WTC11 (cell line): ENCODE measurements around the gene TAF15. TPM values are rescaled to one million over a fixed set of nuclear protein-coding genes. Genes with fewer than 3 reads are reported as not detected.

Experiments
- ATAC-seq: fragments of 200-7000 bp; cut with Tn5 transposase; 2 replicates; pipeline ENCODE4 v1.10.0; 2021; ENCODE audit warnings: mild to moderate bottlenecking, moderate library complexity
- CTCF ChIA-PET: fragments of 300-600 bp; sonication (Branson Sonifier 250); formaldehyde crosslinking; loops from one replicate; lab custom pipeline; 2021; ENCODE audit warnings: antibody characterized with exemption; lab: Charles Lee
- POLR2A ChIA-PET: fragments of 350-600 bp; sonication (Branson Sonifier 250); formaldehyde crosslinking; loops from one replicate; lab custom pipeline; 2021; ENCODE audit warnings: antibody characterized with exemption; lab: Charles Lee
- DNase-seq: peaks from one replicate; pipeline ENCODE4 v3.0.0; 2021; ENCODE audit warnings: low spot score
- H3K27ac Mint-ChIP-seq: 2 replicates; pipeline ENCODE4 v1.8.0; 2021; ENCODE audit warnings: mixed read lengths
- H3K27me3 Mint-ChIP-seq: 2 replicates; pipeline ENCODE4 v1.8.0; 2021; ENCODE audit warnings: low read depth, mild to moderate bottlenecking, moderate library complexity, mixed read lengths
- H3K36me3 Mint-ChIP-seq: 2 replicates; pipeline ENCODE4 v1.8.0; 2021; ENCODE audit warnings: mixed read lengths
- H3K4me1 Mint-ChIP-seq: 2 replicates; pipeline ENCODE4 v1.8.0; 2022; ENCODE audit warnings: mixed read lengths
- H3K4me3 Mint-ChIP-seq: 2 replicates; pipeline ENCODE4 v1.8.0; 2021; ENCODE audit warnings: mild to moderate bottlenecking, moderate library complexity, mixed read lengths
- H3K9me3 Mint-ChIP-seq: 2 replicates; pipeline ENCODE4 v1.8.0; 2021; ENCODE audit warnings: mixed read lengths
- ARID4B ChIP-seq: sonication (generic); formaldehyde crosslinking; IDR thresholded peaks from 2 replicates; pipeline ENCODE4 v1.8.0; 2023; ENCODE audit warnings: missing genetic modification reagents, mild to moderate bottlenecking, borderline replicate concordance
- E2F4 ChIP-seq: sonication (generic); formaldehyde crosslinking; IDR thresholded peaks from 2 replicates; pipeline ENCODE4 v1.8.1; 2022; ENCODE audit warnings: low read depth, mild to moderate bottlenecking, moderate library complexity, missing genetic modification reagents, borderline replicate concordance
- FOXJ3 ChIP-seq: sonication (generic); formaldehyde crosslinking; IDR thresholded peaks from 2 replicates; pipeline ENCODE4 v1.9.0; 2021; ENCODE audit warnings: missing genetic modification reagents, mild to moderate bottlenecking, borderline replicate concordance
- FOXK1 ChIP-seq: sonication (generic); formaldehyde crosslinking; IDR thresholded peaks from 2 replicates; pipeline ENCODE4 v1.8.0; 2022; ENCODE audit warnings: mild to moderate bottlenecking, moderate library complexity, missing genetic modification reagents
- JAZF1 ChIP-seq: fragments of 250-450 bp; sonication (Bioruptor Pico); IDR thresholded peaks from 2 replicates; pipeline ENCODE4 v1.9.0; 2021; ENCODE audit warnings: moderate library complexity, mild to moderate bottlenecking, inconsistent platforms
- KAT7 ChIP-seq: sonication (generic); formaldehyde crosslinking; IDR thresholded peaks from 2 replicates; pipeline ENCODE4 v1.8.1; 2023; ENCODE audit warnings: missing genetic modification reagents, mild to moderate bottlenecking, borderline replicate concordance
- NR3C1 ChIP-seq: sonication (generic); formaldehyde crosslinking; conservative IDR thresholded peaks from 2 replicates; pipeline ENCODE4 v1.8.1; 2023; ENCODE audit warnings: low read depth, mild to moderate bottlenecking, missing genetic modification reagents
- TCF7 ChIP-seq: sonication (generic); formaldehyde crosslinking; IDR thresholded peaks from 2 replicates; pipeline ENCODE4 v1.8.0; 2022; ENCODE audit warnings: mild to moderate bottlenecking, low read depth, missing genetic modification reagents, moderate library complexity
- ZBTB43 ChIP-seq: sonication (generic); formaldehyde crosslinking; IDR thresholded peaks from 2 replicates; pipeline ENCODE4 v1.8.1; 2023; ENCODE audit warnings: mild to moderate bottlenecking, missing genetic modification reagents
- ZNF425 ChIP-seq: fragments of 250-450 bp; sonication (Bioruptor Pico); conservative IDR thresholded peaks from 2 replicates; pipeline ENCODE4 v1.9.0; 2021; ENCODE audit warnings: mild to moderate bottlenecking
- total RNA-seq: library from RNA; stranded (reverse); gene quantifications from 3 replicates; pipeline ENCODE4 v1.2.3, GENCODE V29; 2021
- TF ChIP-seq, protein P1 (sequence below): sonication (generic); formaldehyde crosslinking; IDR thresholded peaks from 2 replicates; pipeline ENCODE4 v1.8.1; 2023; ENCODE audit warnings: mild to moderate bottlenecking, missing genetic modification reagents, borderline replicate concordance
- TF ChIP-seq, protein P2 (sequence below): sonication (generic); formaldehyde crosslinking; IDR thresholded peaks from 2 replicates; pipeline ENCODE4 v1.8.0; 2022; ENCODE audit warnings: mild to moderate bottlenecking, missing genetic modification reagents
- TF ChIP-seq, protein P3 (sequence below): fragments of 250-450 bp; sonication (Bioruptor Pico); IDR thresholded peaks from 2 replicates; pipeline ENCODE4 v1.9.0; 2021; ENCODE audit warnings: moderate library complexity, mild to moderate bottlenecking, inconsistent platforms, borderline replicate concordance
- TF ChIP-seq, protein P4 (sequence below): fragments of 250-450 bp; sonication (Bioruptor Pico); IDR thresholded peaks from 2 replicates; pipeline ENCODE4 v1.8.0; 2021; ENCODE audit warnings: mild to moderate bottlenecking

The TAF15 gene
- total RNA-seq, 1 experiment from 2014 or later = 273 TPM

DNA sequence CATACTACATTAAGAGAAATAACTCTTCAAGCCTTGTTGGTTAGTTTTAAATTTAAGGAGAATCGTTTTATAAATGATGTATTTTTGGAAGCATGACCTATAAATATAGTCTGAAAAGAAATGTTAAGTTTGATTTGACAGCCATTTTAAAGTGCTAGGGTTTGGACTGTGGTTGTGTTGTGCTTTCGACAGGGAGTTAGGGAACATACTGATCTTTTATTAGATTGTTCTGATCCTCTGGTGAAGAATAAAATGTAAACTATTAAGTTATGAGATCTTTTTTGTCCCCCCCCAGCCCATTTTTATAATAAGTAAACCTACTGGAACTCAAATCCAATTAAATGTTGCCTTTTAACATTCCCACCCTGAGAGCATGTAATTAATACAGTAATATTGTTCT lies 12.0 kb downstream of the TAF15 start (continued):
- TF ChIP-seq ARID4B (CRISPR knock-in tag) = no peak
- no peak for TF ChIP-seq JAZF1 (CRISPR knock-in tag)
- TF ChIP-seq, protein P1, sequence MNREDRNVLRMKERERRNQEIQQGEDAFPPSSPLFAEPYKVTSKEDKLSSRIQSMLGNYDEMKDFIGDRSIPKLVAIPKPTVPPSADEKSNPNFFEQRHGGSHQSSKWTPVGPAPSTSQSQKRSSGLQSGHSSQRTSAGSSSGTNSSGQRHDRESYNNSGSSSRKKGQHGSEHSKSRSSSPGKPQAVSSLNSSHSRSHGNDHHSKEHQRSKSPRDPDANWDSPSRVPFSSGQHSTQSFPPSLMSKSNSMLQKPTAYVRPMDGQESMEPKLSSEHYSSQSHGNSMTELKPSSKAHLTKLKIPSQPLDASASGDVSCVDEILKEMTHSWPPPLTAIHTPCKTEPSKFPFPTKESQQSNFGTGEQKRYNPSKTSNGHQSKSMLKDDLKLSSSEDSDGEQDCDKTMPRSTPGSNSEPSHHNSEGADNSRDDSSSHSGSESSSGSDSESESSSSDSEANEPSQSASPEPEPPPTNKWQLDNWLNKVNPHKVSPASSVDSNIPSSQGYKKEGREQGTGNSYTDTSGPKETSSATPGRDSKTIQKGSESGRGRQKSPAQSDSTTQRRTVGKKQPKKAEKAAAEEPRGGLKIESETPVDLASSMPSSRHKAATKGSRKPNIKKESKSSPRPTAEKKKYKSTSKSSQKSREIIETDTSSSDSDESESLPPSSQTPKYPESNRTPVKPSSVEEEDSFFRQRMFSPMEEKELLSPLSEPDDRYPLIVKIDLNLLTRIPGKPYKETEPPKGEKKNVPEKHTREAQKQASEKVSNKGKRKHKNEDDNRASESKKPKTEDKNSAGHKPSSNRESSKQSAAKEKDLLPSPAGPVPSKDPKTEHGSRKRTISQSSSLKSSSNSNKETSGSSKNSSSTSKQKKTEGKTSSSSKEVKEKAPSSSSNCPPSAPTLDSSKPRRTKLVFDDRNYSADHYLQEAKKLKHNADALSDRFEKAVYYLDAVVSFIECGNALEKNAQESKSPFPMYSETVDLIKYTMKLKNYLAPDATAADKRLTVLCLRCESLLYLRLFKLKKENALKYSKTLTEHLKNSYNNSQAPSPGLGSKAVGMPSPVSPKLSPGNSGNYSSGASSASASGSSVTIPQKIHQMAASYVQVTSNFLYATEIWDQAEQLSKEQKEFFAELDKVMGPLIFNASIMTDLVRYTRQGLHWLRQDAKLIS (CRISPR knock-in tag) = no peak
- TF ChIP-seq E2F4 (CRISPR knock-in tag) = no peak
- TF ChIP-seq NR3C1 (CRISPR knock-in tag) = no peak
- TF ChIP-seq, protein P2, sequence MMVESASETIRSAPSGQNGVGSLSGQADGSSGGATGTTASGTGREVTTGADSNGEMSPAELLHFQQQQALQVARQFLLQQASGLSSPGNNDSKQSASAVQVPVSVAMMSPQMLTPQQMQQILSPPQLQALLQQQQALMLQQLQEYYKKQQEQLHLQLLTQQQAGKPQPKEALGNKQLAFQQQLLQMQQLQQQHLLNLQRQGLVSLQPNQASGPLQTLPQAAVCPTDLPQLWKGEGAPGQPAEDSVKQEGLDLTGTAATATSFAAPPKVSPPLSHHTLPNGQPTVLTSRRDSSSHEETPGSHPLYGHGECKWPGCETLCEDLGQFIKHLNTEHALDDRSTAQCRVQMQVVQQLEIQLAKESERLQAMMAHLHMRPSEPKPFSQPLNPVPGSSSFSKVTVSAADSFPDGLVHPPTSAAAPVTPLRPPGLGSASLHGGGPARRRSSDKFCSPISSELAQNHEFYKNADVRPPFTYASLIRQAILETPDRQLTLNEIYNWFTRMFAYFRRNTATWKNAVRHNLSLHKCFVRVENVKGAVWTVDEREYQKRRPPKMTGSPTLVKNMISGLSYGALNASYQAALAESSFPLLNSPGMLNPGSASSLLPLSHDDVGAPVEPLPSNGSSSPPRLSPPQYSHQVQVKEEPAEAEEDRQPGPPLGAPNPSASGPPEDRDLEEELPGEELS (CRISPR knock-in tag) = no peak
- no peak for TF ChIP-seq FOXJ3 (CRISPR knock-in tag)
- TF ChIP-seq KAT7 (CRISPR knock-in tag) = no peak
- TF ChIP-seq, protein P3, sequence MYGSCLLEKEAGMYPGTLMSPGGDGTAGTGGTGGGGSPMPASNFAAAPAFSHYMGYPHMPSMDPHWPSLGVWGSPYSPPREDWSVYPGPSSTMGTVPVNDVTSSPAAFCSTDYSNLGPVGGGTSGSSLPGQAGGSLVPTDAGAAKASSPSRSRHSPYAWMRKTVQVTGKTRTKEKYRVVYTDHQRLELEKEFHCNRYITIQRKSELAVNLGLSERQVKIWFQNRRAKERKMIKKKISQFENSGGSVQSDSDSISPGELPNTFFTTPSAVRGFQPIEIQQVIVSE = no peak
- TF ChIP-seq, protein P4, sequence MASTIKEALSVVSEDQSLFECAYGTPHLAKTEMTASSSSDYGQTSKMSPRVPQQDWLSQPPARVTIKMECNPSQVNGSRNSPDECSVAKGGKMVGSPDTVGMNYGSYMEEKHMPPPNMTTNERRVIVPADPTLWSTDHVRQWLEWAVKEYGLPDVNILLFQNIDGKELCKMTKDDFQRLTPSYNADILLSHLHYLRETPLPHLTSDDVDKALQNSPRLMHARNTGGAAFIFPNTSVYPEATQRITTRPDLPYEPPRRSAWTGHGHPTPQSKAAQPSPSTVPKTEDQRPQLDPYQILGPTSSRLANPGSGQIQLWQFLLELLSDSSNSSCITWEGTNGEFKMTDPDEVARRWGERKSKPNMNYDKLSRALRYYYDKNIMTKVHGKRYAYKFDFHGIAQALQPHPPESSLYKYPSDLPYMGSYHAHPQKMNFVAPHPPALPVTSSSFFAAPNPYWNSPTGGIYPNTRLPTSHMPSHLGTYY (CRISPR knock-in tag) = no peak

DNA sequence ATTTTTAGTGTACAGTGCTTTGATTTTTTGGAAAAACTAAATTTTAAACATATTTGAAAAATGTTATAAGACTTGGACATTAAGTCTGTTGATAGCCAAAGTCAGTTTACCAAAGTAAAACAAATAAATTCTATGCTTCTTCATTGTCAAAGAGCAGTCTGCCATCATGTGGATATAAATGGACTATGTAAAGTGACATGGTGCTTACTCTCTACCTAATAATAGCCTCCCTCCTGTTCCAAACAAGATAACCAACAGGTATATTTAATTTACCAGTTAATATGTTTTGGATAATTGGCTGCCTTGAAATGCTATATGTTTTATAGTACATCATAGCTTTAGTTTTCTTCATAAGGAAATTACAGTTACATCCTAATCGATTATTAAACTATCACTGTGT lies 15.9 kb downstream of the TAF15 start:
- POLR2A ChIA-PET = no interaction called here
- peaks cover 81% of the 10 kb centered on the region for H3K36me3 Mint-ChIP-seq
- H3K4me1 Mint-ChIP-seq = no peaks in the 10 kb centered on the region
- no peak for DNase-seq
- ATAC-seq = no peak
- H3K27me3 Mint-ChIP-seq = no peaks in the 10 kb centered on the region
- H3K9me3 Mint-ChIP-seq = no peaks in the 10 kb centered on the region
- no peak overlapping the region for H3K27ac Mint-ChIP-seq
- CTCF ChIA-PET = no interaction called here
- no peak overlapping the region for H3K4me3 Mint-ChIP-seq
- TF ChIP-seq, protein P3 = no peak
- no peak for TF ChIP-seq ZNF425 (CRISPR knock-in tag)
- no peak for TF ChIP-seq FOXK1 (CRISPR knock-in tag)
- TF ChIP-seq TCF7 (CRISPR knock-in tag) = no peak
- TF ChIP-seq, protein P2 (CRISPR knock-in tag) = no peak
- no peak for TF ChIP-seq ZBTB43 (CRISPR knock-in tag)
